Measurements from ENCODE around the gene EPS8L1. TPM values are rescaled to one million over a fixed set of nuclear protein-coding genes. Genes with fewer than 3 reads are reported as not detected.

Gene EPS8L1
- total RNA-seq, 1 donor from 2014 or later, result 180 TPM

DNA sequence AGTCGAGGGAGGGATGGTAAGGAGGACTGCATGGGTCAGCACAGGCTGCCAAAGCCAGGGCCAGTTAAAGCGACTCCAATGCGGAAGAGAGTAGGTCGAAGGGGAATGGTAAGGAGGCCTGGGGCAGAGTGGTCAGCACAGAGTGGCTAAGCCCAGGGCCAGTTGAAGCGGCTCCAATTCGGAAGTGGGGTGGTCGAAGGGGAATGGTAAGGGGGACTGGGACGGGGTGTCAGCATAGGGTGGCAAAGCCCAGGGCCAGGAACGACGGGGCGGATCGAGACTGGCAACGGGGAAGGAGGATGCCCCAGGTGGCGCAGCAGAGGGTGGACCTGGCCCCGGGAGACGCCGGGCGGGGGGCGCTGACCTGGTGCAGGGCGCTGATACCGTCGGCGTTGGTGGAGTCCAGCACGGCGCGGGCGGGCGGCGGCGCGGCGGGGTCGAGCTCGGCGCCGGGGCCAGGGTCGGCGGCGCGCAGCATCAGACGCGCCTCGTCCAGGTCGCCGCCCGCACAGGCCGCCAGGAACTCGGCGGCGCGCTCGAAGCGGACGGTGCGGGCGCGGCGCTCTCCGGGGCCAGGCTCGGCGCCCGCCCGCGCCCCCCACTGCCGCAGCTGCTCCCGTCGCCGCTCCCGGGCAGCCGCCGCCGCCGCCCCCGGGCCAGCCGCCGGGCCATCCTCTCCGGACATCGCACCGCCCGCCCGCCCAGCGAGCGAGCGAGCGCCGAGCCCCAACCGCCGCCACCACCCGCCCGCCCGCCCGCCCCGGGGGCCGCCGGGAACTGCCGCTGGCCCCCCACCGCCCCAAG, 41.4 kb downstream of the EPS8L1 start, which contains the start of gene PPP1R12C:
TSS of gene PPP1R12C (minus strand) at position 779 of the 804 bp plus-strand sequence. CDS start at position 685, 94 bp downstream.
- Histone ChIP-seq H3K4me3 (peak within 1 kb of the TSS; percentile 85 to 94), H3K27me3 (no peaks in the 10 kb centered on the region), H3K9me3 (no peaks in the 10 kb centered on the region), H3K4me1 (peaks cover 60% of the 10 kb centered on the region), H3K36me3 (no peaks in the 10 kb centered on the region), H3K27ac (peak within 1 kb of the TSS; percentile 96)
- intact Hi-C loops (cut with DNase I), result loop anchor here (10.0 kb wide), 1 partner anchor 548 kb away; no protein-coding TSS in a partner anchor
- DNase-seq (ENCODE audit: extremely low spot score in 2 of 2), result no peak
- TF ChIP-seq POLR2AphosphoS5 (IDR thresholded peaks at IDR 0.05; ENCODE audit: insufficient read depth in 1 of 2, low read depth in 1 of 2), result no peak
- peak in 1 of 2 donors; percentile 13 for TF ChIP-seq POLR2A (IDR thresholded peaks at IDR 0.05)

DNA sequence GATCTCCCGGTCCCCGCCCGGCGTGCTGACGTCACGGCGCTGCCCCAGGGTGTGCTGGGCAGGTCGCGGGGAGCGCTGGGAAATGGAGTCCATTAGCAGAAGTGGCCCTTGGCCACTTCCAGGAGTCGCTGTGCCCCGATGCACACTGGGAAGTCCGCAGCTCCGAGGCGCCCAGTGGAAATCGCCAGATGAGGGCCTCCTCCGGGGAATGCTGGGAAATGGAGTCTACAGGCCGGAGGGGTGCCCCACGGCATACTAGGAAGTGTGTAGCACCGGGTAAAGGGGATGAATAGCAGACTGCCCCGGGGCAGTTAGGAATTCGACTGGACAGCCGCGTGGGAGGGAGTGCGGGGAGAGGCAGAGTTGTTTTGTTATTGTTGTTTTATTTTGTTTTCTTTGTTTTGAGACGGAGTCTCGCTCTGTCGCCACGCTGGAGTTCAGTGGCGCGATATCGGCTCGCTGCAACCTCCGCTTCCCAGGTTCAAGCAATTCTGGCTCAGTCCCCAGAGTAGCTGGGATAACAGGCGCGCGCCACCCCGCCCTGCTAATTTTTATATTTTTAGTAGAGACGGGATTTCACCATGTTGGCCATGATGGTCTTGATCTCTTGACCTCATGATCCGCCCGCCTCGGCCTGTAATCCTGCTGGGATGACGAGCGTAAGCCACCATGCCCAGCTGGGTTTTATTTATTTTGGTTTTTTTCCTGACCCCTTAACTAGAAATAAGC, 42.2 kb downstream of the EPS8L1 start:
- TF ChIP-seq, protein P1, sequence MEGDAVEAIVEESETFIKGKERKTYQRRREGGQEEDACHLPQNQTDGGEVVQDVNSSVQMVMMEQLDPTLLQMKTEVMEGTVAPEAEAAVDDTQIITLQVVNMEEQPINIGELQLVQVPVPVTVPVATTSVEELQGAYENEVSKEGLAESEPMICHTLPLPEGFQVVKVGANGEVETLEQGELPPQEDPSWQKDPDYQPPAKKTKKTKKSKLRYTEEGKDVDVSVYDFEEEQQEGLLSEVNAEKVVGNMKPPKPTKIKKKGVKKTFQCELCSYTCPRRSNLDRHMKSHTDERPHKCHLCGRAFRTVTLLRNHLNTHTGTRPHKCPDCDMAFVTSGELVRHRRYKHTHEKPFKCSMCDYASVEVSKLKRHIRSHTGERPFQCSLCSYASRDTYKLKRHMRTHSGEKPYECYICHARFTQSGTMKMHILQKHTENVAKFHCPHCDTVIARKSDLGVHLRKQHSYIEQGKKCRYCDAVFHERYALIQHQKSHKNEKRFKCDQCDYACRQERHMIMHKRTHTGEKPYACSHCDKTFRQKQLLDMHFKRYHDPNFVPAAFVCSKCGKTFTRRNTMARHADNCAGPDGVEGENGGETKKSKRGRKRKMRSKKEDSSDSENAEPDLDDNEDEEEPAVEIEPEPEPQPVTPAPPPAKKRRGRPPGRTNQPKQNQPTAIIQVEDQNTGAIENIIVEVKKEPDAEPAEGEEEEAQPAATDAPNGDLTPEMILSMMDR (IDR thresholded peaks at IDR 0.05), result no peak
- peak; percentile 86 to 100 for TF ChIP-seq POLR2AphosphoS5 (IDR thresholded peaks at IDR 0.05; ENCODE audit: insufficient read depth in 1 of 2, low read depth in 1 of 2)
- no peaks in the 10 kb centered on the region for H3K27me3 ChIP-seq
- H3K36me3 ChIP-seq, result no peaks in the 10 kb centered on the region
- intact Hi-C loops (cut with DNase I), result loop anchor here (10.0 kb wide), 1 partner anchor 547 kb away; no protein-coding TSS in a partner anchor
- peaks cover 53% of the 10 kb centered on the region for H3K4me1 ChIP-seq
- peak overlapping the region; percentile 85 to 94 for H3K4me3 ChIP-seq
- H3K27ac ChIP-seq, result peak overlapping the region; percentile 73
- peak; percentile 98 to 99 for DNase-seq (ENCODE audit: extremely low spot score in 2 of 2)
- no peaks in the 10 kb centered on the region for H3K9me3 ChIP-seq

DNA sequence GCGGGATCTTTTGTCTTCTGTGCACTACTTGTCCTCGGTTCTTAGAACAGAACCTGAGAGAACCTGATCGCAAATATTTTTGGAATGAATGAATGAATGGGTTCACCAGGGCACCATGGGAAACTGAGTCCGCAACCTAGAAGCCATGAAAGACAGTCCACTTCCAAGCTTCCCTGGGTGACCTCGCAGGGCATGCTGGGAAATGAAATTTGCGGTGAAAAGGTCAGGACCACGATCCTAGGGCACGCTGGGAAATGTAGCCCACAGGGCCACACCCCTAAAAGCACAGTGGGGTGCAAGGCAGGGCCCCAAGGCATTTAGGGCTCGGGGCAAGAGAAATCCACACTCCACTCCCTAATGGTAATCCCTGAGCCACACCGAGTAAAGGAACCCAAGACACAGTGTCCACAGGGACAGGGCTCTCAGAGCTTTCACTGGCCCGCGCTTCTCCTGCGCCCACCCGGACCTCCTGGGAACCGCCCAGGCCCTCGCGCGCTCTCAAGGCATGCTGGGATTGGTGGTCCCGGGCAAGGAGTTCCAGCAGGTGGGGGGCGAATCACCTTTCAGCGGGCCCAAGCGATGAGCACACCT, 42.8 kb downstream of the EPS8L1 start:
- Histone ChIP-seq H3K27me3 (no peaks in the 10 kb centered on the region), H3K27ac (peak overlapping the region; percentile 73), H3K9me3 (no peaks in the 10 kb centered on the region), H3K4me1 (peaks cover 46% of the 10 kb centered on the region), H3K4me3 (peak overlapping the region; percentile 85 to 94), H3K36me3 (no peaks in the 10 kb centered on the region)
- TF ChIP-seq POLR2AphosphoS5 (IDR thresholded peaks at IDR 0.05; ENCODE audit: insufficient read depth in 1 of 2, low read depth in 1 of 2), result no peak
- TF ChIP-seq POLR2A (IDR thresholded peaks at IDR 0.05), result no peak
- TF ChIP-seq, protein P1 (IDR thresholded peaks at IDR 0.05), result no peak
- intact Hi-C loops (cut with DNase I), result loop anchor here (10.0 kb wide), 1 partner anchor 546 kb away; no protein-coding TSS in a partner anchor
- DNase-seq (ENCODE audit: extremely low spot score in 2 of 2), result no peak

DNA sequence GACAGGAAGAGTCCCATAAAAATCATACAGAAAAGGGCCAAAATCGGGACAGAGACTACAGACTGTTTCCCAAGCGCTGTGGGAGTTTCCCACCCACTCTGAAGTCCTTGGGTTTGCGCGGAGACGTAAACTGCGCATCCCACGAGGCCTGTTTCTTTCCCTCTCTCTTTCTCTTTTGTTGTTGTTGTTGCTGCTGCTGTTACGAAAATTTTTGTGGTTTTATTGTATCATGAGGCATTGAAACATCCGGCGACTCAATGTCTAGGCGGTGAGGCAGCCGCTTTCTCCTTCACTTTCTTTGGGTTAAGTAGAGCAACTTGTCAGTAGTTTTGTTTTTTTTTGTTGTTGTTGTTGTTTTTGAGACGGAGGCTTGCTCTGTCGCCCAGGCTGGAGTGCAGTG, 43.4 kb downstream of the EPS8L1 start:
- Histone ChIP-seq H3K36me3 (no peaks in the 10 kb centered on the region), H3K4me3 (peak overlapping the region in 1 of 2 donors; percentile 85), H3K4me1 (peaks cover 40% of the 10 kb centered on the region), H3K9me3 (no peaks in the 10 kb centered on the region), H3K27ac (no peak overlapping the region), H3K27me3 (no peaks in the 10 kb centered on the region)
- TF ChIP-seq, protein P1 (IDR thresholded peaks at IDR 0.05), result no peak
- TF ChIP-seq POLR2A (IDR thresholded peaks at IDR 0.05) (no peak), POLR2AphosphoS5 (IDR thresholded peaks at IDR 0.05; ENCODE audit: insufficient read depth in 1 of 2, low read depth in 1 of 2) (no peak)
- DNase-seq (ENCODE audit: extremely low spot score in 2 of 2), result no peak
- intact Hi-C loops (cut with DNase I), result loop anchor here (10.0 kb wide), 1 partner anchor 546 kb away; no protein-coding TSS in a partner anchor

DNA sequence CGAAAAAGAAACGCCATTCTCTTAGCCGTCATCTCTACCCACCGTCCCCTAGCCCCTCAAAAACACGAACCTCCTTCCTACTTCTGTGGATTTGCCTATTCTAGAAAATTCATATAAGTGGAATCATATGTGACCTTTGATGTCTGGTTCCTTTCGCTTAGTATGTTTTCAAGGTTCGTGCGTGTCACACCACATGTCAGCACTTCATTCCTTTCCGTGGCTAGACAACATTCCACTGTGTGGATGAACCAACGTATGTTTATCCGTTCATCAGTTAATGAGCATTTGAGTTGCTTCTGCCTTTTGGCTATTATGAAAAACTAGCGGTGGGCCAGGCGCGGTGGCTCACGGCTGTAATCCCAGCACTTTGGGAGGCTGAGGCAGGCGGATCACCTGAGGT, 55.8 kb downstream of the EPS8L1 start:
- Histone ChIP-seq H3K4me1 (no peaks in the 10 kb centered on the region), H3K27me3 (no peaks in the 10 kb centered on the region), H3K9me3 (no peaks in the 10 kb centered on the region), H3K4me3 (no peak overlapping the region), H3K27ac (no peak overlapping the region), H3K36me3 (no peaks in the 10 kb centered on the region)
- intact Hi-C loops (cut with DNase I), result no loop called here
- no peak for TF ChIP-seq POLR2AphosphoS5 (IDR thresholded peaks at IDR 0.05; ENCODE audit: insufficient read depth in 1 of 2, low read depth in 1 of 2)
- TF ChIP-seq POLR2A (IDR thresholded peaks at IDR 0.05), result no peak
- TF ChIP-seq, protein P1 (IDR thresholded peaks at IDR 0.05), result no peak
- DNase-seq (ENCODE audit: extremely low spot score in 2 of 2), result no peak
